Sigmoid colon (tissue), 7 donors: ENCODE results near the gene KANK4. TPM values are rescaled to one million over a fixed set of nuclear protein-coding genes. Genes with fewer than 3 reads are reported as not detected.

ENCODE experiments used
- DNase-seq: peaks from one replicate; pipeline ENCODE4 v3.0.0-alpha.2; 2019
- H3K27ac ChIP-seq, 4 donors: fragments of 200-600 bp; sonication (generic); one replicate each; pipeline ENCODE4 v1.5.1; 2016 to 2019; ENCODE audit warnings: mild to moderate bottlenecking in 1 of 4
- H3K27me3 ChIP-seq, 3 donors: fragments of 200-600 bp; sonication (generic); one replicate each; pipeline ENCODE4 v1.5.1; 2019; ENCODE audit warnings: mild to moderate bottlenecking in 1 of 3
- H3K36me3 ChIP-seq, 4 donors: fragments of 200-600 bp; sonication (generic); one replicate each; pipeline ENCODE4 v1.5.1; 2016 to 2019
- H3K4me1 ChIP-seq, 4 donors: fragments of 200-600 bp; sonication (generic); one replicate each; pipeline ENCODE4 v1.5.1; 2017 to 2019
- H3K4me3 ChIP-seq, 4 donors: fragments of 200-600 bp; sonication (generic); one replicate each; pipeline ENCODE4 v1.5.1; 2017 to 2019; ENCODE audit warnings: mild to moderate bottlenecking in 2 of 4, moderate library complexity in 1 of 4
- H3K9me3 ChIP-seq, 4 donors: fragments of 200-600 bp in 3 of 4; sonication (generic) in 3 of 4; one replicate each; pipeline versions ENCODE4 v1.5.1 to v1.6.1; 2013 to 2019
- CTCF ChIP-seq, 4 experiments: fragments of 450-650 bp in 3 of 4; fragments of 200-600 bp in 1 of 4; IDR thresholded peaks; one replicate each; pipeline ENCODE4 v1.5.1; 2016 to 2019; ENCODE audit warnings: antibody characterized with exemption in 4 of 4, mild to moderate bottlenecking in 3 of 4, moderate library complexity in 2 of 4
- EP300 ChIP-seq, 4 donors: sonication (generic); formaldehyde crosslinking; IDR thresholded peaks; one replicate each; pipeline ENCODE4 v1.6.1; 2017; ENCODE audit warnings: antibody characterized with exemption in 4 of 4
- POLR2A ChIP-seq, 2 donors: fragments of 450-650 bp; IDR thresholded peaks; one replicate each; pipeline ENCODE4 v1.6.1; 2016; ENCODE audit warnings: antibody characterized with exemption in 2 of 2, mild to moderate bottlenecking in 2 of 2, moderate library complexity in 2 of 2
- POLR2AphosphoS5 ChIP-seq, 4 donors: sonication (generic); formaldehyde crosslinking; IDR thresholded peaks; one replicate each; pipeline ENCODE4 v1.6.1; 2017; ENCODE audit warnings: antibody characterized with exemption in 4 of 4
- WGBS, 2 donors: extraction: QIAGEN DNeasy Blood & Tissue Kit; methylation state at CpG; one replicate each; pipeline ENCODE4 v1.1.7; 2013; 5-methylcytosine and 5-hydroxymethylcytosine counted together
- intact Hi-C: fragments of 100-400 bp; cut with DNase I; formaldehyde crosslinking; loops from one replicate; pipeline ENCODE4 v1.15.1; 2023
- polyA plus RNA-seq, 3 donors: library from polyadenylated mRNA; stranded (reverse); fragments of 200-250 nt; gene quantifications; one replicate each; pipeline ENCODE4 v1.2.3, GENCODE V29; 2013
- total RNA-seq, 4 donors: library from RNA; depleted of rRNA; stranded (reverse); fragments of >200 nt; gene quantifications; one replicate each; pipeline ENCODE4 v1.1.0, GENCODE V29; 2016
- donor health status: healthy with polysubstance abuse.
- donor health status: Bipolar disorder and iron deficiency.
- donor health status: healthy.

The KANK4 gene
- total and polyA plus RNA-seq, 7 donors, result 0.60 to 2.4 (median 1.6) TPM; not detected in 1

GRCh38 chr1:62356257-62356835, 37.1 kb upstream of the KANK4 start:
- Histone ChIP-seq H3K27me3 (no peaks in the 10 kb centered on the region), H3K4me3 (no peak overlapping the region), H3K4me1 (no peaks in the 10 kb centered on the region), H3K9me3 (no peaks in the 10 kb centered on the region), H3K36me3 (no peaks in the 10 kb centered on the region), H3K27ac (no peak overlapping the region)
- 92 to 96% methylated on average over 1 of the region's 1 CpG for WGBS, 2 donors
- TF ChIP-seq POLR2AphosphoS5 (IDR thresholded peaks at IDR 0.05) (no peak), POLR2A (IDR thresholded peaks at IDR 0.05) (no peak), EP300 (IDR thresholded peaks at IDR 0.05) (no peak), CTCF (IDR thresholded peaks at IDR 0.05) (no peak)
- intact Hi-C loops, result no loop called here
- no peak for DNase-seq

GRCh38 chr1:62355095-62355494, 35.9 kb upstream of the KANK4 start:
- intact Hi-C loops, result no loop called here
- no peak for DNase-seq
- Histone ChIP-seq H3K27me3 (no peaks in the 10 kb centered on the region), H3K9me3 (no peaks in the 10 kb centered on the region), H3K36me3 (no peaks in the 10 kb centered on the region), H3K4me3 (no peak overlapping the region), H3K27ac (no peak overlapping the region), H3K4me1 (no peaks in the 10 kb centered on the region)
- TF ChIP-seq EP300 (IDR thresholded peaks at IDR 0.05) (no peak), POLR2A (IDR thresholded peaks at IDR 0.05) (no peak), POLR2AphosphoS5 (IDR thresholded peaks at IDR 0.05) (no peak), CTCF (IDR thresholded peaks at IDR 0.05) (no peak)
- 93 to 95% methylated on average over 8 of the region's 8 CpGs for WGBS, 2 donors

- Histone ChIP-seq H3K27me3 (no peaks in the 10 kb centered on the region), H3K27ac (no peak overlapping the region), H3K4me1 (no peaks in the 10 kb centered on the region), H3K9me3 (no peaks in the 10 kb centered on the region), H3K36me3 (no peaks in the 10 kb centered on the region), H3K4me3 (no peak overlapping the region)
- no peak for TF ChIP-seq EP300 (IDR thresholded peaks at IDR 0.05)
- no peak for TF ChIP-seq CTCF (IDR thresholded peaks at IDR 0.05)
- no peak for TF ChIP-seq POLR2AphosphoS5 (IDR thresholded peaks at IDR 0.05)
- TF ChIP-seq POLR2A (IDR thresholded peaks at IDR 0.05), result no peak
- no peak for DNase-seq
- intact Hi-C loops, result no loop called here
- WGBS, 2 donors, result 74 to 75% methylated on average over 3 of the region's 3 CpGs
Measured at GRCh38 chr1:62353853-62354252, 34.6 kb upstream of the KANK4 start.

- intact Hi-C loops, result no loop called here
- Histone ChIP-seq H3K36me3 (no peaks in the 10 kb centered on the region), H3K4me1 (no peaks in the 10 kb centered on the region), H3K9me3 (no peaks in the 10 kb centered on the region), H3K27ac (no peak overlapping the region), H3K27me3 (no peaks in the 10 kb centered on the region), H3K4me3 (no peak overlapping the region)
- 78 to 87% methylated on average over 4 of the region's 4 CpGs for WGBS, 2 donors
- no peak for DNase-seq
- TF ChIP-seq POLR2A (IDR thresholded peaks at IDR 0.05), result no peak
- no peak for TF ChIP-seq EP300 (IDR thresholded peaks at IDR 0.05)
- no peak for TF ChIP-seq POLR2AphosphoS5 (IDR thresholded peaks at IDR 0.05)
- no peak for TF ChIP-seq CTCF (IDR thresholded peaks at IDR 0.05)
Measured at GRCh38 chr1:62352387-62352786, 33.2 kb upstream of the KANK4 start.
